ENCODE data around the gene GPN1.
"Not testable (repeated sequence)": the region's sequence is repeated elsewhere in the genome, so short reads cannot be mapped to it uniquely, and the experiment has no call there.

GPN1 gene

GRCh38 chr2:27671235-27671634 is 42.4 kb downstream of the GPN1 start:
- TF ChIP-seq CTCF (IDR thresholded peaks at IDR 0.05; ENCODE audit: low read depth, low read length) (no peak), EZH2phosphoT487 (IDR thresholded peaks at IDR 0.05; ENCODE audit: low read depth) (no peak)
- no peak overlapping the region for H2AFZ ChIP-seq (ENCODE audit: low read depth, low read length)
- H4K20me1 ChIP-seq (ENCODE audit: insufficient read depth, low read length), result no peaks in the 10 kb centered on the region
- H3K27me3 ChIP-seq (ENCODE audit: low read depth, low read length), result no peaks in the 10 kb centered on the region
- H3K36me3 ChIP-seq (replicated peaks; ENCODE audit: low read depth, low read length), result peaks cover 20% of the 10 kb centered on the region
- no peak overlapping the region for H3K27ac ChIP-seq (ENCODE audit: low read length)
- H3K4me1 ChIP-seq (ENCODE audit: low read length), result peaks cover 5% of the 10 kb centered on the region; the same call in 1 of the 2 replicates
- no peak overlapping the region for H3K4me3 ChIP-seq (ENCODE audit: low read length)
- no peak overlapping the region for H3K9ac ChIP-seq (ENCODE audit: low read length)
- H3K9me3 ChIP-seq (ENCODE audit: insufficient read depth, low read length), result no peaks in the 10 kb centered on the region
- H3K4me2 ChIP-seq (ENCODE audit: low read length), result no peak overlapping the region
- no peaks in the 10 kb centered on the region for H3K79me2 ChIP-seq (ENCODE audit: low read length)

GRCh38 chr2:27672723-27673486 is 44.1 kb downstream of the GPN1 start:
- Histone ChIP-seq H3K4me1 (ENCODE audit: low read length) (no peaks in the 10 kb centered on the region), H3K27ac (ENCODE audit: low read length) (no peak overlapping the region), H3K4me2 (ENCODE audit: low read length) (no peak overlapping the region), H4K20me1 (ENCODE audit: insufficient read depth, low read length) (no peaks in the 10 kb centered on the region), H3K79me2 (ENCODE audit: low read length) (no peaks in the 10 kb centered on the region), H3K4me3 (ENCODE audit: low read length) (no peak overlapping the region), H3K9me3 (ENCODE audit: insufficient read depth, low read length) (no peaks in the 10 kb centered on the region), H2AFZ (ENCODE audit: low read depth, low read length) (no peak overlapping the region), H3K9ac (ENCODE audit: low read length) (no peak overlapping the region), H3K36me3 (replicated peaks; ENCODE audit: low read depth, low read length) (peaks cover 24% of the 10 kb centered on the region), H3K27me3 (ENCODE audit: low read depth, low read length) (no peaks in the 10 kb centered on the region)
- no peak for TF ChIP-seq CTCF (IDR thresholded peaks at IDR 0.05; ENCODE audit: low read depth, low read length)
- TF ChIP-seq EZH2phosphoT487 (IDR thresholded peaks at IDR 0.05; ENCODE audit: low read depth), result no peak

GRCh38 chr2:27680571-27680970 is 51.7 kb downstream of the GPN1 start:
- Histone ChIP-seq H2AFZ (ENCODE audit: low read depth, low read length) (no peak overlapping the region), H4K20me1 (ENCODE audit: insufficient read depth, low read length) (no peaks in the 10 kb centered on the region), H3K4me2 (ENCODE audit: low read length) (no peak overlapping the region), H3K36me3 (replicated peaks; ENCODE audit: low read depth, low read length) (peaks cover 22% of the 10 kb centered on the region), H3K79me2 (ENCODE audit: low read length) (no peaks in the 10 kb centered on the region), H3K4me3 (ENCODE audit: low read length) (no peak overlapping the region), H3K9ac (ENCODE audit: low read length) (no peak overlapping the region), H3K9me3 (ENCODE audit: insufficient read depth, low read length) (no peaks in the 10 kb centered on the region), H3K4me1 (ENCODE audit: low read length) (no peaks in the 10 kb centered on the region), H3K27ac (ENCODE audit: low read length) (no peak overlapping the region), H3K27me3 (ENCODE audit: low read depth, low read length) (no peaks in the 10 kb centered on the region)
- TF ChIP-seq CTCF (IDR thresholded peaks at IDR 0.05; ENCODE audit: low read depth, low read length), result no peak
- TF ChIP-seq EZH2phosphoT487 (IDR thresholded peaks at IDR 0.05; ENCODE audit: low read depth), result no peak

GRCh38 chr2:27681841-27682240 is 53.0 kb downstream of the GPN1 start:
- no peak overlapping the region for H3K4me3 ChIP-seq (ENCODE audit: low read length)
- no peak overlapping the region for H3K9ac ChIP-seq (ENCODE audit: low read length)
- no peaks in the 10 kb centered on the region for H3K9me3 ChIP-seq (ENCODE audit: insufficient read depth, low read length)
- H3K36me3 ChIP-seq (replicated peaks; ENCODE audit: low read depth, low read length), result peaks cover 14% of the 10 kb centered on the region
- H4K20me1 ChIP-seq (ENCODE audit: insufficient read depth, low read length), result no peaks in the 10 kb centered on the region
- H3K4me1 ChIP-seq (ENCODE audit: low read length), result no peaks in the 10 kb centered on the region
- H3K4me2 ChIP-seq (ENCODE audit: low read length), result no peak overlapping the region
- no peak overlapping the region for H3K27ac ChIP-seq (ENCODE audit: low read length)
- H3K79me2 ChIP-seq (ENCODE audit: low read length), result no peaks in the 10 kb centered on the region
- no peaks in the 10 kb centered on the region for H3K27me3 ChIP-seq (ENCODE audit: low read depth, low read length)
- no peak for TF ChIP-seq EZH2phosphoT487 (IDR thresholded peaks at IDR 0.05; ENCODE audit: low read depth)
- no peak for TF ChIP-seq CTCF (IDR thresholded peaks at IDR 0.05; ENCODE audit: low read depth, low read length)
- no peak overlapping the region for H2AFZ ChIP-seq (ENCODE audit: low read depth, low read length)

- not testable (repeated sequence) for H3K4me2 ChIP-seq (ENCODE audit: low read length); H3K4me3 ChIP-seq (ENCODE audit: low read length); H3K27ac ChIP-seq (ENCODE audit: low read length); H3K27me3 ChIP-seq (ENCODE audit: low read depth, low read length); H3K9me3 ChIP-seq (ENCODE audit: insufficient read depth, low read length); H4K20me1 ChIP-seq (ENCODE audit: insufficient read depth, low read length); H3K4me1 ChIP-seq (ENCODE audit: low read length); H3K79me2 ChIP-seq (ENCODE audit: low read length); H3K9ac ChIP-seq (ENCODE audit: low read length); H2AFZ ChIP-seq (ENCODE audit: low read depth, low read length)
- peaks cover 11% of the 10 kb centered on the region for H3K36me3 ChIP-seq (replicated peaks; ENCODE audit: low read depth, low read length)
Measured at GRCh38 chr2:27682334-27682771, 53.5 kb downstream of the GPN1 start.

Measured in OCI-LY3 (cell line).